HG03558 (cell line): ENCODE results near the gene ATRAID.

Source experiments
- ATAC-seq: cut with Tn5 transposase; IDR thresholded peaks from one replicate; pipeline ENCODE4 v1.9.1; 2021; ENCODE audit warnings: moderate number of reproducible peaks; ENCODE audit not compliant: unreplicated experiment; ENCODE audit errors: extremely low read depth

ATRAID gene

DNA sequence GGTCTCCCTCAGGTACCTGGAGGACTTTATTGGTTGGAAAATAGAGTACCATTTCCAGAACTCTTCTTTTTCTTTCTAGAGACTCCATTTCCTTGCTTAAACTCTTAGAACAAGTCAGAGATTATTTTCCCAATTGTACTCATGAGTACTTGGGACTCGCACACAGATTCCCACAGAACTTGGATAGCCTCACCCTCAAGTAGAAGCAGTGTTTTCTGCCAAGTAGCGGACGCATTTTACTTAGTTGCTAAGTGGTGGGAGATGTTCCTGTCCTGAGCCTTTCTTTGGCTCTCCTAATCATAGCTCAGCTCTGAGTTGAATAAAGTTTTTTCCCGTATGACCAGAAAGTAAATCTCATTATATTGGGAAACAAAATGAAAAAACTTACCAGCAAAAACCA, 33.8 kb downstream of the ATRAID start:
- ATAC-seq = no peak

DNA sequence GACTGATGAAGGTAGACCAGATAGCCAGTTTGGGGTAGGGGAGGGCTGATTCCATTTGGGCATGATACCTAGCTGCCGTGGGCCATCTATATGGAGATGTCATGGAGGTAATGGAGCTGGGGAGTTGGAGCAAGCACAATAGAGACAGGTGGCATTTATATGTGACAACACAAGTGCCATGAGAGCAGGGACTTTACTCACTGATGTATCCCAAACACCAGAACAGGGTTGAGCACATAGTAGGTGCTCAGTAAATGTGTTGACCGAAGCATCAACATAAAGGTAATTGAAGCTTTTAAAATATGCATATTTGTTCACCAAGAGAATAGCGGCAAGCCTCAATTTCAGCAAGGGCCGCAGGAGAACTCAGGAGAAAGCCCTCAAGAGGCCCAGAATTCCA, 36.1 kb downstream of the ATRAID start:
- no peak for ATAC-seq

DNA sequence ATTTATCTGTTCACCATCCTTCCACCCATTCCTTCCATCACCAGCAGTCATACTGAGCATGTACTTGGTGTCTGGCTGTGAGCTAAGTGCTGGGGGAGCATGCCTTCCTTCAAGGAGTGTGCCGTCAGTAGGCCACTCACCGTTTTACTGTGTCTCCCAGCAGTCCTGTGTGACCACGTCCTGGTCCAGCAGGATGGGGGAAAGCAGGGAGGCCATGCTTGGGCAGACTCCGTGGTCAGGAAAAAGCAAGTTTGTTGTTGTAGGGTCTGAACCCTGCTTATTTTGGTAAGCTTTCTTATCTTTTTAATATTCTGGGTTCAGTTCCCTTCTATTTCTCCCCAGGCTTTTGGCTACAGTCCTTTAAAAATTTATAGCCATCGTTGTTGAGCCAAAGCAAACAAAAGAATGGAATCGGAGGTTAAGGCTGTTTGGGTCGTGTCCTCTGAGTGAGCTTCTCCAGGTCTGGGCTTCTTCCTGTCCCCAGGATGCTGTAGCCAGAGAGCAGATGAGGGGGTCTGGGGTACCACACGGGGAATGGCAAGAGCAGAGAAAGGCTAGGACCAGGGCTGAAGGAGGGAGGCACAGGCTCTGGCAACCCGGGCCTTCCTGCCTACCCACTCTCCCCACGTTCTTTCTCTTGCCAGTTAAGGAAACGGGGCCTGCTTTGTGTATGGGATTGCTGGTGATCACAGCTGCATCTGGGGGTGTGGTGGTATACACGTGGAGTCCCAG, 37.5 kb downstream of the ATRAID start:
- no peak for ATAC-seq

DNA sequence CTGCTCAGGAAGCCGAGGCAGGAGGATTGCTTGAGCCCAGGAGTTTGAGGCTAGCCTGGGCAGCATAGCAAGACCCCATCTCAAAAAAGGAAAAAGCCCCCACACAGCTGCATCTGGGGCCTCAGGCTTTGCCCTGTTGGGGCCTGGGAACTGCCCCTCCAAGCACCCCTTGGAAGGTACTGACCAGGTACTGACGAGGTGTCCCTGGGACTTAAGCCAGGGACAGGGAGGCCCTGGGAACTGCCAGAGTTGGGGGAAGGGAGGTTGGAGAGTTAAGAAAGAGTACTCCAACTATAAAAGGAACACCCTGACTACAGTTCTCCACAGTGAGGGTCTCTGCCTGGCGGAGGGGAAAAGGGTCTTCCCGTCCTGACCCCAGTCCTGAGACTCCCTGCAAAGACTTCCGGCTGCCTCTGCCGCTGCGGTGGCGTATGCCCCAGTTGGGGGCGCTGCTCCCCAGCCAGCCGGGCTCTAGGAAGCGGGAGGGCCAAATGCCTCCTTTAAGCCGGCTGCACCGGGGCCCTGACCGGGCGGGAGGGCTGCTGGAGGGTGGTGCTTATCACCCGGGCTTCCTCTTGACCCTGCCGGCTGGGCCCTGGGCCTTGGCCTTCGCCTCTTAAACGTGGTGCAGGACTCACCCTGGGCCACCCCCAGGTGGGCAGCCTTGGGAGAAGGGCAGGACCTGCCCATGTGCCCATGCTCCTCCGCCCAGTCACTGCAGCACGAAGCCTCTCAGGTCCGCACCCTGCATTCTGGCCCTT, 38.2 kb downstream of the ATRAID start:
- ATAC-seq = no peak

DNA sequence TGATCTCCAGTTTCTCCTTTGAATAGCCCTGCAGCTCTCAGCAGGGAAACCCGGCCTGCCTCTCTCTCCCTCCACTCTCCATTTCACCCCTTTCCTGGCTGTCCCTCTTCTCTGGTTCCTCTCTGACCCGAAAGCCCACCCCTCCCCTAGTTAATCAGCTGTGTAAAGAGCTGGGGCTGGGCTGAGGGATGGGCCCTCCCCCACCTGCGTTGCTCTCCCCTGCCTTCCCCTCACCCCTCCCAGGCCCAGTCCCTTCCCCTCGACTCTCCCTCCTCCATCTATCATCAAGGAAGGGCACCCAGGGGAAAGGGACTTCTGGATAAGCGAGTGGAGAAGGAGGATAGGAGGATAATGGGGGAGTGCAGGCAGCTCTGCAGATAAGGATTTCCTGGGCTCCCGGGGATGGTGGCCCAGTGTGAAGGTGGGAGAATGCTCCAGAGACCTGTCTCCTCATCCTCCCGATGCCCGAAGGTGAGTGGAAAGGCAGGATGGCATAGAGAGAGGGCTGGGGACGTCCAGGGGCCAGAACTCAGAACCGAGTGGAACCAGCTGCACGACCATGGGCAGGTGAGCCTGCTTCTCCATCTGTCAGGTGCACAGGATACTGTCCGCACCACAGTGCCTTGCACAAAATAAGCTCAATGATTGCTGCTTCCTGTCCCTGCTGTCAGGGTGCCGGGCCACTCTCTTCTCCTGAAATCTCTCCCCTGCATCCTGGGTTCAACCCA, 39.0 kb downstream of the ATRAID start:
- no peak for ATAC-seq

DNA sequence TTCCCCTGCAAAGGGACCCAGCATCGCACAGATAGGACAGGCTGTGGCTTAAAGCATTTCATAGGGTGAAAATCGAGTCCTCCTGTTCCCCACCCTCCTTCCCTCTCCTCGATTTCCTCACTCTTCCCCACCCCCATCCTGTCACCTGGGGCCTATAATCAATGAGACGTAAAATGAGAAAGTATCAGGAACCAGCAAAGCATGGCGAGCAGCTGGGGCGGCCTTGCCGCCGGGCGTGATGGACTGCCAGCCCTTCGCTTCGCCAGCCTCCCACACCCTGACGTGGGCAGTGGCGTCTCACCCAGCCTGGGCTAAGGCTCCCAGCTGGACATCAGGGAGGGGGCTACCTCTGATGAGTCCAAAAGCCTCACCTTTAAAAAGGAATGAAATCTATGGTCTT, 39.9 kb downstream of the ATRAID start:
- ATAC-seq = no peak

DNA sequence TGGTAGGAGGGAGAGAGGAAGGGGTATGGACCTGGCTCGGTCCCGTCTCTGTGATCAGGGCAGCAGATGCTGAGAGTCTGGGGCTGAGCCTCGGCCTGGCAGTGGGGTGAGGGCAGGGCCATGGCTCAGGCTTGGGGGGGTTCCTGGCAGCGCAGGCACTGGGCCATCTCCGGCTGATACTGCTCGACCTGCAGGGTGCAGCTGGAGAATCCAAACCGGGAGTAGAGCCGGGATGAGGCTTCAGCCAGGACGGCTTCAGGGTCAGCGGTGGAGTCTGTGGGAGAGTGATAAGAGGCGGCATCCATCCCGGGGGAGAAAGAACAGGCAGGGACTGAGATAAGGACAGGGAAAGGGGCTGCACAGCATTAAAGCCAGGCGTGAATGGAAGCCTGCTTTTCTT, 43.3 kb downstream of the ATRAID start:
- no peak for ATAC-seq

DNA sequence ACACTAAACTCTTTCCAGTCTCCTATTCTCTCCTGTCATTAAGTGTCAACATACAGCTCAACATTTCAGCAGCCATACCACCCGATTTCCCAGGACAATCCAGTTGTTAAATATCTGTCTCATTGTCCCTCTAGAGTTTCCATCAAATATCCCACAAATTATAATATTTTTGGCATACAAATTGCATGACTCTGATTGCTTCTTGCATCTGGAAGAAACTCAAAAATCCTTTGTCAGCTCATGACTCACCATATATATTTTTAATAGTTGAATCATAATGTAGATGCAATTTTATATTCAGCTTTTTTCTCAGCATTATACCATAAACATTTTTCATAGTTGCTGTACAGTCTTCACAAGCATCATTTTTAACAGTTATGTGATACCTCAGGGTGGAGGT, 43.8 kb downstream of the ATRAID start:
- no peak for ATAC-seq

DNA sequence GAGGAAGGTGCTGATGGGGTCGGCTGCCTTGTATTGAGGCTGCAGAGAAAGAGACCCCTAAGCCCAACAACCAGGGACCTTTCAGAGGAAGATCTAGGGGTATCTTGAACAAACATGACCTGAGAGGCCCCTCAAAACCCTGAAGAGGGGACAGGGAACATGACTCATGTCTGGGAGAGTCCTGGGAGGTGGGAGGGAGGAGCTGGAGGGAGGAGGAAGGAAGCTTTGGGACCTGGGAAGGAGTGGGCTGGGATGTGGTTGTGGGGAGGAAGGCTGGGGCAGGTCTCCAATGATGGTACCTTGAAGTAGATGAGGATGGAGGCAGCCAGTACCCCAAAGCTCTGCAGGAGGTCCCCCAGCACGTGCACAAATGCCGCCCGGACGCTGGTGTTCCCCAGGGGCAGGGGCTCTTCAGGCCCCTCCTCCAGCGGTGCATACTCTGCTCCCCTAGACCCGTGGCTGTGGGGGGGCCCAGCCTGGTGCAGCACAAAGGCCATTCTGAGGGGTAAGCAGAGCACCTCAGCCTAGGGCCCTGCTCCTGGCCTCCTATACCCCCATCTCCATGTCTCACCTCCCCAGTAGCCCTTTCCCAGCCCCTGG, 45.1 kb downstream of the ATRAID start:
- no peak for ATAC-seq

DNA sequence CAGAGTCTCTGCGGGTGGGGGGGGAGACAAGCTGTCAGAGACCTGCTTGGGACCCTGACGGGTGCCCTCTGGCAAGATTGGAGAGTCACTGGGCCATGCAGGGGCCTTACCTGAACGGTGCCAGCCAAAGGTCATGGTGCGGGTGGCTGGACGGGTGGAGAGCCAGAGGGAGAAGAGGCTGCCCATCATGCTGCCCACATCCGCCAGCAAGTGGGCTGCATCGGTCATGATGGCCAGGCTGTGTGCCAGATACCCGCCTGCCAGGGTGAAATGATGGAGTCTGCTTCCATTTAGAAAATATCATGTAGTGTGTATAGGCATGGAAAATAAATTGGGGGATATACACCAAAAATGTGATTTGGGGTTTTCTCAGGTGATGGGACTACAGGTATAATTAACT, 46.2 kb downstream of the ATRAID start:
- no peak for ATAC-seq

DNA sequence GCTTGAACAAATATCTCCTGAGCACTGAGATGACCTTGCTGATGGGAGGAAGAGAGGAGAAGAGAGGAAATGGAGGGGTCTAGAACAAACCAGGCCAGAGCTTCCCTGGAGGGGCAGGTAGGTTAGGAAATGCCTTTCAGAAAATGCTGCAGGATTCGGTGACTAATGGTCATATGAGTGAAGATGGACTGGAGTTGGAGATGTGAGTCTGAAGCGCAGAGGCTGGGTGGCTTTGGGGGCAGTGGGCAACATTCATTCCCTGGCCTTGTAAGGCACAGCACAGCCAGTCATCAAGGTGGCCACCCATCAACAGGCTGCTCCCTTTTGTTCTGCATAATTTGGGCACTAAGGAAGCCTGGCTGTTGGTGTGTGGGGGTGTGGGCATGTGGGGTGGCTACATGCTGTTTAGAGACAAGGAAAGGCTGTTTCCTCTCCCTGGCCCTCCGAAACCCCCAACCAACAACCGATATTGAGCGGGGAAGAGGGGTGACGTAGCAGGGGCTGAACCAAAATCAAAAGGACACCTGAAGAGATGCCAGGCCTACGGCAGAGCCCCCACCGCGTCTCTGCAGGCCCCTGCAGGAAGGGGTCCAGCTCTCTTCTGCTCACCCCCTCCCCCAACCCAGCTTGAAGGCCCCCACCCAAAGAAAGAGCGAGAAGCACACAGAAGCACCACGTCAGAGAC, 49.5 kb downstream of the ATRAID start:
- no peak for ATAC-seq

DNA sequence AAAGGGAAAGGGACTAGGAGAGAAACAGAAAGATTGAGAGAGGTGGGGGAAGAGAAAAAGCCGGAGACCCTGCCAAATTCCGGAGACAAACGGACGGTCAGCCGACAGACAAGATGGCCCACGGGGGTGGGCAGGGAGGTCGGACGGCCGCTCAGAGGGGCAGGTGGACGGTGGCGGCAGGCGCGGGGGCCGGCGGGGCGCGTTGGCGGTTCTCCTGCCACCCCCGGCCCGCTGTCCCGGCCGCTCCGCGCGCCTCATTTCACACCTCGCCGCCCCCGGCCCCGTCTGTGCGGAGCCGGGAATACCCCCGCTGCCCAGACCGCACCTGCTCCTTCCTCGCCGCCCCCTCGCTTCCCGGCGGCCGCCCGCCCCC, 50.1 kb downstream of the ATRAID start:
- ATAC-seq = no peak

DNA sequence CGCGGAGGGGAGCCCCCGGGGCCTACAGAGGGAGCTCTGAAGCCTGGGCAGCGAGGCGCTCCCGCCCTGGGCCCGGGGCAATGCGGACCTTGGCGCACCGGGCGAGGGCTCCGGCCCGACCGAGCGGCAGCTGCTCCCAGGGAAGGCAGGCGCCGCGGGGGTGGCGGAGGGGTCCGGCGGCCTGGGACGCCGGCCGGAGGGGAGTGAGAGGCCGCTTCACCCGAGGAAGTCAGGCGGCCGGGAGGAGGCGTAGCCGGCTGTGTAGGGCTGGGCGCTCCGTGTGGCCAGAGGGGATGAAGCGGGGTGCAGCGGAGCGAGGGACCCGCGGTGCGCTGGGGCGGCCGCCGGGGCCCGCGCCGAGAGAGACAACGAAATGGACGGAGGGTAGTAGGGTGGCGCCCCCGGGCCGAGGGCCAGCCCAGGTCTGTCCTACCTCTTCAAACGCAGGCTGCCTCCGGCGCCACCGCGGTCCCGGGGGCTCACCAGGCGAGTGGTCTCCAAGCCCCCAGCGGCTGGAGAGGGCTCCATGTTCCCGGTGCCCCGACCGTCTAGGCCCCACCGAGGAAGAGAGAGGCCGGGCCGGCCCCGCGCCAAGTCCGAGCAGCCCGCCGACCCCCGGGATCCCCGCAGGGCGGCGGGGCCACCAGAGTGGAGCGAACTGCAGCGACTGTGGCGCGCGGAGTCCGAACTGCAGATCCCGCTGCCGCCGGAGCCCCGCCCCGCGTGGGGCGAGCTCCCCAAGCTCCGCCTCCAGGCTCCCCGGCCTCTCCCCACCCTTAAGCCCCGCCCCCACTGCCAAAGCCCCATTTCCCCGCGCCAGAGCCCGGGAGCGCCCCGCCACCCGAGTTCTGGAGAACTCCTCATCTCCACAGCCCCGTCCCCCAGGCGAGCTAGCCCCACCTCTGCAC, 50.8 kb downstream of the ATRAID start, which contains the start of gene SLC30A3:
Gene SLC30A3, minus strand, starts transcription at position 669 of the 908 bp plus-strand sequence. Its CDS starts 141 bp downstream, at position 528.
- no peak for ATAC-seq

DNA sequence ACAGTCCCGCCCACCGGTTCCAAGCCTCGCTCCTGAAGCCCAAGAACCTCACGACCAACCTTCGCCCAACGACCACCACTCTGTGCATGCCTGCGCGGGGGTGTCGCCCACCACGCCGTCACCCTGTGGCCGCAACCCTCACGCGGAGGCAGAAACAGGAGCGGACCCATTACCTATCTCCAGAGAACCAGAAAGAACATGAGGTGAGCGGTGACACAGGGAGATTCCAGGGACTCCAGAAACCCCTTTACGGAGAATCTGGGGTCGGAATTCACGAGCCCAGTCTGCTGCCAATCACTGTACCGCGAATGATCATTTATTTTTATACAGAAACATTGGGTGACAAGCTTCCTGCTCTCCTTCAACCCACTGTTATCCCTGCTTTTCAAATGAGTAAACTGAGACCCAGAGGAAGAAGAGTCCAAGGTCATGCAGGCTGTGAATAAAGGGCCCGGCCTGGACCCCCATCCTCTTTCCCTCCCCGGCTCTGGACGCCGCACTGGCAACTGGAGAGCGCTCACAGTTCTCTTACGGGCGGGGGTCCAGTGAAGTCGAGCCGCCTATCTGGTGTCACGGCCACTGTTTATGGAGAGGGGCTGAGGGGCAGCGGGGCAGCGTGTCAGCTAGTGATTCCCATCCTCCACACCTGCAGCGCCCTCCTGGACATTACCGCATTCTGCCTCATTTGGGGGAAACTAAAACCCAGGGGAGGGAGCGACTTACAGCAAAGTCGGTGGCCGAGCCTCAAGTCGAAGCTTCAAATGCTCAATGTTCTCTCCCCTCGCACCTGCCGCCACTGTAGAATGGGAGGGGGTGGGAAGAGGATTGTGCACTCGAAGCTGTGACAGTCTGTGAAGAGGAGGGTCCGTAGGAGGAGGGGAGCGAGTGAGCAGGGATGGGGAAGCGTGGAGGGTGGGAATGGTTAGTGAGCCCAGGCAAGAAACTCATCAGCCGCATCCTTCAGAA, 51.7 kb downstream of the ATRAID start:
- no peak for ATAC-seq

DNA sequence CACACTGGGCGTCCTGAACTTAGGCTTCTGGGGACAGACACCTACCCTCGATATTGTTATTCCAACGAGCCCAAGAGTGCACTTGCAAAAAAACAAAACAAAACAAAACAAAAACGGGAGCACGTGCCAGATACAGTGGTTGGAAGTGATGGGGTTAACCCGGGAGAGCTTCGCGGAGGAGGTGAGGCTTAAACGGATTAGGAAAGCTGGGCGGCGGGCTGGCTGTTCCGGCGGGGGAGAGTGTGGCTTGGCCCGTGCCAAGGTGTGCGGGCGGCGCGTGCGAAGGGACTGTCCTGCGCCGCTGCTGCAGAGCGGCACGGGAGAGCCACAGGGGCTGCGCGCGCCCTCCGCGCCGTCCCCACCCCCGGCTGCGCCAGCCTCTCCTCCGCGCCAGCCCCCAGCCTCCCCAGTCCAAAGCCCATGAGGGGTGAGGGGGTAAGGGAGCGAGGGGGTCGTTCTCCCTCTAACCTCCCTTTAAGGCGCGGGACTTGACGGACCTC, 52.5 kb downstream of the ATRAID start:
- ATAC-seq = no peak

DNA sequence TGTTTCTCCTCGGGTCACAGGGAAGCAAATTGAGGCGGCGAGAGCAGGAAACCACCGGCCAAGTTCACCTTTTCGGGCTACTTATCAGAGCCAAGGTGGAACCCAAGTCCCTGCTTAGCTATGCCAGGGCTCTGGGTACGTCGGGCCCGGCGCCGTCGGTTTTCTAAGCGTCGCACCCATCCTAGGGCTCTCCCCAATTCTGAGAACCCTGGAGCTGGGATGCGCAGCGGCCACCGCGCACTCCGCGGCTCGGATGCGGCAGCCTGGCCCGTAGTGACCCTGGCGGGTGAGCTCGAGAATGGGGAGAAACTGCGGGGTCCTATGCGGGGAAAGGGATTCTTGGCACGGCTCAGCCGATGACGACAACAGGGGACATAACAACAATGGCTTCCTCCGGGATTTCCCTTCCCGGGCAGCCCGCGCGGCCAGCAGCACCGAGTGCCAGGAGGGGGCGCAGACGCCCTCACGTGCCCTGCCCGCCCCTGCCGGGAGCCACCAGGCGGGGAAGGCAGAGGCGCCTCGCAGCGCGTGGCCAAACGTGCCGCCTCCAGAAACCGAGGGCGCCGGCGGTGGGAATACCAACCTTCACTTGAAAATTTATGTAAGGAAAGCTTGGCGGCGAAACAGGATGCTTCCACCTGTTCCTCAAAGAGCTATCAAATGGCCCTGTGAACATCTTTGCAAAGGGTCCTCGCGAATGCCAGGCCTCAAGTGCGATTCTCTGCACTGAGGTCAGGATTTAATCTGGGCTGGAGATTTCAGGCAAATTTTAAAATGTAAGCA, 53.1 kb downstream of the ATRAID start:
- no peak for ATAC-seq

DNA sequence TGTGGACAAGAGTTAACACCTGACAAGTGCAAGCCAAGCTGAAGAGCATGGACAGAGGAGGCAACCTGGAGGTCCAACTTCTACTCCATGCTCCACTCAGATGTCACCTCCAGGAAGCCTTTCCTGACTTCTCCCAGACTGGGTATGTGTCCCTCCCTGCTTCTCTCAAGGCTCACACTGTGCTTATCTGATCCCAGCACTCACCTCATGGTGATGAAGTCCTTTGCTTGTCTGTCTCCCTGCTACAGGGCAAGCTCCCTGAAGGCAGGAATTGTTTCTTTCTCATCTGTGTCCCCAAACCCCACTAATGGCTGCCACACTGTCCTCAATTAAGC, 53.7 kb downstream of the ATRAID start:
- no peak for ATAC-seq
